Ectodermal cell (in vitro differentiated cells): ENCODE data around the gene UTP18.
A peak's percentile ranks its signal among the peaks of the same experiment; 100 is the strongest.
"Not testable (repeated sequence)": the region's sequence is repeated elsewhere in the genome, so short reads cannot be mapped to it uniquely, and the experiment has no call there.

Experiments used
- H3K27ac ChIP-seq: 2 replicates; pipeline ENCODE4 v1.7.0; 2013; ENCODE audit warnings: mild to moderate bottlenecking, low read depth, low read length; ENCODE audit not compliant: insufficient read depth, poor library complexity, severe bottlenecking
- H3K27me3 ChIP-seq: 2 replicates; pipeline ENCODE4 v1.7.0; 2013; ENCODE audit warnings: mild to moderate bottlenecking, low read length; ENCODE audit not compliant: insufficient read depth, control insufficient read depth, poor library complexity, severe bottlenecking
- H3K36me3 ChIP-seq: one replicate; pipeline ENCODE4 v1.7.0; 2013; ENCODE audit warnings: low read length; ENCODE audit not compliant: control insufficient read depth, insufficient read depth
- H3K4me1 ChIP-seq: one replicate; pipeline ENCODE4 v1.7.0; 2013; ENCODE audit warnings: low read length; ENCODE audit not compliant: control insufficient read depth, insufficient read depth
- H3K4me3 ChIP-seq: 2 replicates; pipeline ENCODE4 v1.7.0; 2013; ENCODE audit warnings: low read depth, low read length, control low read depth; ENCODE audit not compliant: insufficient read depth
- H3K9me3 ChIP-seq: 2 replicates; pipeline ENCODE4 v1.7.0; 2013; ENCODE audit warnings: mild to moderate bottlenecking, low read length, moderate library complexity; ENCODE audit not compliant: control insufficient read depth
- WGBS, 2 experiments: methylation state at CpG; one replicate each; pipeline ENCODE4 v1.1.7; 2013; ENCODE audit warnings: missing lambda C conversion rate in 2 of 2; 5-methylcytosine and 5-hydroxymethylcytosine counted together

UTP18 gene

GRCh38 chr17:51258756-51259563 lies 1.4 kb upstream of the UTP18 start:
- Histone ChIP-seq H3K9me3 (no peaks in the 10 kb centered on the region), H3K36me3 (peaks cover 1% of the 10 kb centered on the region), H3K27me3 (no peaks in the 10 kb centered on the region), H3K27ac (peak overlapping the region; percentile 98), H3K4me1 (peaks cover 26% of the 10 kb centered on the region), H3K4me3 (peak overlapping the region; percentile 88)
- WGBS, 2 experiments = 5% methylated on average over 16 to 18 of the region's 18 CpGs

- no peaks in the 10 kb centered on the region for H3K36me3 ChIP-seq
- peak within 1 kb of the TSS; percentile 98 for H3K27ac ChIP-seq
- peaks cover 26% of the 10 kb centered on the region for H3K4me1 ChIP-seq
- WGBS, 2 experiments = 0 to 1% methylated on average over 42 of the region's 42 CpGs
- H3K4me3 ChIP-seq = peak within 1 kb of the TSS; percentile 88
- no peaks in the 10 kb centered on the region for H3K9me3 ChIP-seq
- H3K27me3 ChIP-seq = no peaks in the 10 kb centered on the region
These were observed 646 bp upstream of the UTP18 start, which contains the start of gene MBTD1 for GRCh38 chr17:51259564-51260236. Gene MBTD1, minus strand, starts transcription at chr17:51260049. Its CDS starts 34,888 bp downstream, at chr17:51225161.

GRCh38 chr17:51261024-51261963 lies 948 bp downstream of the UTP18 start:
- Histone ChIP-seq H3K4me3 (peak overlapping the region; percentile 88), H3K27ac (peak overlapping the region; percentile 98), H3K27me3 (no peaks in the 10 kb centered on the region), H3K9me3 (no peaks in the 10 kb centered on the region), H3K4me1 (peaks cover 26% of the 10 kb centered on the region), H3K36me3 (peaks cover 5% of the 10 kb centered on the region)
- WGBS, 2 experiments = 16% methylated on average over 42 of the region's 42 CpGs

- H3K36me3 ChIP-seq = peaks cover 15% of the 10 kb centered on the region
- no peaks in the 10 kb centered on the region for H3K9me3 ChIP-seq
- no peak overlapping the region for H3K4me3 ChIP-seq
- no peak overlapping the region for H3K27ac ChIP-seq
- WGBS, 2 experiments = 91 to 96% methylated on average over 3 of the region's 3 CpGs
- H3K27me3 ChIP-seq = no peaks in the 10 kb centered on the region
- peaks cover 21% of the 10 kb centered on the region for H3K4me1 ChIP-seq
These were observed 2.7 kb downstream of the UTP18 start for GRCh38 chr17:51263006-51263405.

GRCh38 chr17:51264466-51264865 lies 4.1 kb downstream of the UTP18 start:
- 69 to 75% methylated on average over 4 of the region's 4 CpGs for WGBS, 2 experiments
- not testable (repeated sequence) for H3K27me3 ChIP-seq, H3K27ac ChIP-seq, H3K4me3 ChIP-seq, H3K9me3 ChIP-seq
- H3K4me1 ChIP-seq = peaks cover 14% of the 10 kb centered on the region
- peaks cover 22% of the 10 kb centered on the region for H3K36me3 ChIP-seq

- no peaks in the 10 kb centered on the region for H3K9me3 ChIP-seq
- 95 to 96% methylated on average over 5 to 6 of the region's 6 CpGs for WGBS, 2 experiments
- H3K4me3 ChIP-seq = no peak overlapping the region
- H3K36me3 ChIP-seq = peaks cover 30% of the 10 kb centered on the region
- H3K4me1 ChIP-seq = no peaks in the 10 kb centered on the region
- H3K27me3 ChIP-seq = no peaks in the 10 kb centered on the region
- no peak overlapping the region for H3K27ac ChIP-seq
These were observed 9.6 kb downstream of the UTP18 start for GRCh38 chr17:51269991-51270390.

- H3K27me3 ChIP-seq = no peaks in the 10 kb centered on the region
- H3K4me3 ChIP-seq = no peak overlapping the region
- no peaks in the 10 kb centered on the region for H3K4me1 ChIP-seq
- H3K27ac ChIP-seq = no peak overlapping the region
- peaks cover 35% of the 10 kb centered on the region for H3K36me3 ChIP-seq
- H3K9me3 ChIP-seq = no peaks in the 10 kb centered on the region
- whole genome bisulfite sequencing, 2 experiments = no CpG with 5 or more reads among the region's 1 CpG
These were observed 10.3 kb downstream of the UTP18 start for GRCh38 chr17:51270636-51271035.

GRCh38 chr17:51272812-51273211 lies 12.5 kb downstream of the UTP18 start:
- 90 to 94% methylated on average over 1 of the region's 1 CpG for WGBS, 2 experiments
- Histone ChIP-seq H3K4me1 (no peaks in the 10 kb centered on the region), H3K27ac (no peak overlapping the region), H3K27me3 (no peaks in the 10 kb centered on the region), H3K36me3 (peaks cover 36% of the 10 kb centered on the region), H3K4me3 (no peak overlapping the region), H3K9me3 (no peaks in the 10 kb centered on the region)

- Histone ChIP-seq H3K27me3 (no peaks in the 10 kb centered on the region), H3K4me3 (no peak overlapping the region), H3K36me3 (peaks cover 31% of the 10 kb centered on the region), H3K27ac (no peak overlapping the region), H3K9me3 (no peaks in the 10 kb centered on the region), H3K4me1 (no peaks in the 10 kb centered on the region)
- 100% methylated on average over 1 of the region's 1 CpG; no CpG with 5 or more reads in 1 of the 2 experiments for WGBS, 2 experiments
These were observed 15.0 kb downstream of the UTP18 start for GRCh38 chr17:51275381-51275780.
